CD14-positive monocyte (primary cell): Measurements from ENCODE around the gene TRIM41. TPM values are rescaled to one million over a fixed set of nuclear protein-coding genes. Genes with fewer than 3 reads are reported as not detected.

Experiments used
- DNase-seq, 3 donors: peaks; one replicate each; pipeline ENCODE4 v3.0.0-alpha.2; 2011 to 2022
- H2AFZ ChIP-seq: 2 replicates; pipeline ENCODE4 v1.6.0; 2012; ENCODE audit warnings: mild to moderate bottlenecking, low read depth, low read length, inconsistent platforms; ENCODE audit not compliant: insufficient read depth, poor library complexity, severe bottlenecking
- H3K27ac ChIP-seq, 2 donors: 1 replicate in 1 of 2; 2 replicates in 1 of 2; pipeline ENCODE4 v1.5.1; 2012 to 2013; ENCODE audit warnings: low read length in 2 of 2, control low read depth in 1 of 2, inconsistent platforms in 1 of 2, low read depth in 1 of 2, mild to moderate bottlenecking in 1 of 2
- H3K27me3 ChIP-seq, 2 donors: one replicate each; pipeline versions ENCODE4 v1.6.0 to v1.6.1; 2011 to 2013; ENCODE audit warnings: low read length in 2 of 2; ENCODE audit not compliant: control insufficient read depth in 2 of 2, insufficient read depth in 2 of 2
- H3K36me3 ChIP-seq, 2 donors: replicated peaks in 1 of 2; 1 replicate in 1 of 2; 2 replicates in 1 of 2; pipeline versions ENCODE4 v1.5.1 to v1.6.1; 2012 to 2013; ENCODE audit warnings: low read length in 2 of 2, control low read depth in 1 of 2, inconsistent platforms in 1 of 2, mild to moderate bottlenecking in 1 of 2; ENCODE audit not compliant: insufficient read depth in 2 of 2, control insufficient read depth in 1 of 2
- H3K4me1 ChIP-seq, 2 donors: 1 replicate in 1 of 2; 2 replicates in 1 of 2; pipeline versions ENCODE4 v1.5.1 to v1.6.1; 2012 to 2013; ENCODE audit warnings: low read length in 2 of 2, control low read depth in 1 of 2, inconsistent platforms in 1 of 2, mild to moderate bottlenecking in 1 of 2, moderate library complexity in 1 of 2; ENCODE audit not compliant: insufficient read depth in 2 of 2, control insufficient read depth in 1 of 2
- H3K4me2 ChIP-seq: replicated peaks from 2 replicates; pipeline ENCODE3; 2012; ENCODE audit warnings: low read length, moderate library complexity, mild to moderate bottlenecking; ENCODE audit not compliant: poor library complexity, severe bottlenecking; ENCODE audit errors: extremely low read depth
- H3K4me3 ChIP-seq, 3 experiments: fragments of 200-600 bp in 1 of 3; sonication (generic) in 1 of 3; replicated peaks in 1 of 3; 1 replicate in 2 of 3; 2 replicates in 1 of 3; pipeline ENCODE4 v1.5.1; 2011 to 2013; ENCODE audit warnings: low read length in 3 of 3, mild to moderate bottlenecking in 3 of 3, control low read depth in 2 of 3, low read depth in 2 of 3, inconsistent platforms in 1 of 3, moderate library complexity in 1 of 3
- H3K79me2 ChIP-seq: 2 replicates; pipeline ENCODE4 v1.6.0; 2012; ENCODE audit warnings: mild to moderate bottlenecking, control low read depth, inconsistent platforms, low read length, moderate library complexity; ENCODE audit not compliant: insufficient read depth
- H3K9ac ChIP-seq: 2 replicates; pipeline ENCODE4 v1.6.0; 2017; ENCODE audit warnings: low read length, mild to moderate bottlenecking; ENCODE audit not compliant: insufficient read depth, poor library complexity, severe bottlenecking
- H3K9me3 ChIP-seq, 2 donors: replicated peaks in 1 of 2; 1 replicate in 1 of 2; 2 replicates in 1 of 2; pipeline versions ENCODE4 v1.5.1 to v1.6.1; 2012 to 2013; ENCODE audit warnings: low read length in 2 of 2, control low read depth in 1 of 2; ENCODE audit not compliant: control insufficient read depth in 1 of 2, insufficient read depth in 1 of 2
- H4K20me1 ChIP-seq: 2 replicates; pipeline ENCODE4 v1.6.0; 2012; ENCODE audit warnings: mild to moderate bottlenecking, low read length, control low read depth, moderate library complexity; ENCODE audit not compliant: insufficient read depth
- H3K27ac Mint-ChIP-seq, 7 donors: one replicate each; pipeline ENCODE4 v1.8.0; 2020; ENCODE audit warnings: mild to moderate bottlenecking in 7 of 7, mixed read lengths in 7 of 7, moderate library complexity in 6 of 7, inconsistent platforms in 2 of 7
- H3K27me3 Mint-ChIP-seq, 3 donors: one replicate each; pipeline ENCODE4 v1.8.0; 2021 to 2022; ENCODE audit warnings: low read depth in 3 of 3, mild to moderate bottlenecking in 3 of 3, mixed read lengths in 3 of 3, moderate library complexity in 3 of 3, inconsistent platforms in 1 of 3
- H3K36me3 Mint-ChIP-seq, 2 donors: one replicate each; pipeline ENCODE4 v1.8.0; 2020; ENCODE audit warnings: mixed read lengths in 2 of 2, inconsistent platforms in 1 of 2, mild to moderate bottlenecking in 1 of 2
- H3K4me1 Mint-ChIP-seq: one replicate; pipeline ENCODE4 v1.8.0; 2020; ENCODE audit warnings: mild to moderate bottlenecking, mixed read lengths
- H3K4me3 Mint-ChIP-seq, 2 donors: one replicate each; pipeline ENCODE4 v1.8.0; 2020; ENCODE audit warnings: mild to moderate bottlenecking in 2 of 2, mixed read lengths in 2 of 2, moderate library complexity in 1 of 2
- H3K9me3 Mint-ChIP-seq, 7 donors: one replicate each; pipeline ENCODE4 v1.8.0; 2020 to 2022; ENCODE audit warnings: mixed read lengths in 7 of 7, mild to moderate bottlenecking in 6 of 7, moderate library complexity in 6 of 7, inconsistent platforms in 2 of 7
- CTCF ChIP-seq: fragments of 200-600 bp; IDR thresholded peaks from one replicate; pipeline ENCODE4 v1.8.0; 2022; ENCODE audit warnings: antibody characterized with exemption, mild to moderate bottlenecking
- WGBS: methylation state at CpG from one replicate; pipeline ENCODE4 v1.1.5; 2013; ENCODE audit warnings: missing lambda C conversion rate; ENCODE audit not compliant: insufficient coverage; 5-methylcytosine and 5-hydroxymethylcytosine counted together
- intact Hi-C, 2 donors: fragments of 100-400 bp; cut with micrococcal nuclease; formaldehyde crosslinking; loops; one replicate each; pipeline versions ENCODE4 v1.15.0 to v1.15.1; 2023
- polyA plus RNA-seq, 3 donors: library from polyadenylated mRNA; depleted of rRNA in 1 of 3; unstranded in 2 of 3; stranded (reverse) in 1 of 3; fragments of 300-500 nt in 2 of 3; fragments of >200 nt in 1 of 3; fragmentation: Illumina TruSeq in 2 of 3; gene quantifications; 1 replicate in 2 of 3; 2 replicates in 1 of 3; pipeline ENCODE4 v1.2.3, GENCODE V29; 2012 to 2021

Gene TRIM41
- polyA plus RNA-seq, 3 donors = 0.12 to 26.4 (median 0.24) TPM

GRCh38 chr5:181194489-181195248, 28.4 kb upstream of the TRIM41 start:
- Histone ChIP-seq H4K20me1 (no peaks in the 10 kb centered on the region), H3K9ac (no peak overlapping the region), H3K4me2 (no peak overlapping the region), H3K36me3 (peaks cover 0 to 30% of the 10 kb centered on the region in 2 donors), H3K27ac (no peak overlapping the region), H3K4me1 (peaks cover 26 to 27% of the 10 kb centered on the region in 2 donors), H3K79me2 (no peaks in the 10 kb centered on the region), H3K4me3 (no peak overlapping the region), H3K9me3 (no peaks in the 10 kb centered on the region), H2AFZ (no peak overlapping the region), H3K27me3 (peaks cover 0 to 7% of the 10 kb centered on the region in 2 donors)
- Mint-ChIP-seq H3K4me1 (peaks cover 27% of the 10 kb centered on the region), H3K27me3 (peaks cover 0 to 12% (median 8%) of the 10 kb centered on the region in 3 donors), H3K36me3 (peaks cover 22 to 49% of the 10 kb centered on the region in 2 donors), H3K4me3 (no peak overlapping the region), H3K27ac (no peak overlapping the region), H3K9me3 (peaks cover 0 to 3% (median 0%) of the 10 kb centered on the region in 7 donors)
- intact Hi-C loops = loop anchor here in 1 of 2 donors (5.0 kb wide), 1 partner anchor 68 kb away; the partner anchor contains the start of gene TRIM52
- 85% methylated on average over 21 of the region's 21 CpGs for WGBS
- no peak for TF ChIP-seq CTCF
- DNase-seq = no peak

- no peak overlapping the region for H3K4me3 ChIP-seq
- H3K79me2 ChIP-seq = no peaks in the 10 kb centered on the region
- peaks cover 0 to 11% (median 2%) of the 10 kb centered on the region in 3 donors for H3K27me3 Mint-ChIP-seq
- DNase-seq = no peak
- intact Hi-C loops = no loop called here
- peak overlapping the region in 1 of 7 donors; percentile 52 for H3K27ac Mint-ChIP-seq
- peaks cover 26 to 27% of the 10 kb centered on the region in 2 donors for H3K4me1 ChIP-seq
- H3K4me2 ChIP-seq = no peak overlapping the region
- H3K9ac ChIP-seq = no peak overlapping the region
- peaks cover 0 to 4% of the 10 kb centered on the region in 2 donors for H3K27me3 ChIP-seq
- TF ChIP-seq CTCF = no peak
- WGBS = 93% methylated on average over 39 of the region's 45 CpGs
- peaks cover 0 to 3% (median 0%) of the 10 kb centered on the region in 7 donors for H3K9me3 Mint-ChIP-seq
- peaks cover 22 to 52% of the 10 kb centered on the region in 2 donors for H3K36me3 Mint-ChIP-seq
- no peaks in the 10 kb centered on the region for H4K20me1 ChIP-seq
- no peak overlapping the region for H2AFZ ChIP-seq
- peaks cover 27% of the 10 kb centered on the region for H3K4me1 Mint-ChIP-seq
- H3K27ac ChIP-seq = no peak overlapping the region
- peaks cover 0 to 30% of the 10 kb centered on the region in 2 donors for H3K36me3 ChIP-seq
- H3K4me3 Mint-ChIP-seq = no peak overlapping the region
- H3K9me3 ChIP-seq = no peaks in the 10 kb centered on the region
These were observed 27.8 kb upstream of the TRIM41 start for GRCh38 chr5:181195249-181195761.
